GM23338 (cell line): ENCODE data around the gene CRISP1. TPM values are rescaled to one million over a fixed set of nuclear protein-coding genes. Genes with fewer than 3 reads are reported as not detected.

Experiments
- ATAC-seq: fragments of 200-7000 bp; cut with Tn5 transposase; 3 replicates; pipeline ENCODE4 v1.9.1; 2020
- DNase-seq: peaks from one replicate; pipeline ENCODE4 v3.0.0-alpha.2; 2015; ENCODE audit warnings: low spot score
- H2AFZ ChIP-seq: fragments of 200-600 bp; sonication (generic); 2 replicates; pipeline ENCODE4 v1.8.0; 2016; ENCODE audit warnings: antibody characterized with exemption, mild to moderate bottlenecking, moderate library complexity
- H3F3A ChIP-seq: fragments of 200-600 bp; sonication (generic); replicated peaks from 2 replicates; pipeline ENCODE4 v1.8.0; 2017; ENCODE audit warnings: antibody characterized with exemption, mixed run types, low read depth
- H3K27ac ChIP-seq: fragments of 200-600 bp; sonication (generic); 2 replicates; pipeline ENCODE4 v1.6.1; 2016; ENCODE audit warnings: low read depth
- H3K27me3 ChIP-seq: fragments of 200-600 bp; sonication (generic); 2 replicates; pipeline ENCODE4 v1.8.0; 2016; ENCODE audit warnings: mild to moderate bottlenecking, mixed run types, moderate library complexity; ENCODE audit not compliant: insufficient read depth
- H3K36me3 ChIP-seq: fragments of 200-600 bp; sonication (generic); 2 replicates; pipeline ENCODE4 v1.8.0; 2016; ENCODE audit warnings: mild to moderate bottlenecking; ENCODE audit not compliant: insufficient read depth
- H3K4me1 ChIP-seq: fragments of 200-600 bp; sonication (generic); 2 replicates; pipeline ENCODE4 v1.8.0; 2016; ENCODE audit warnings: mild to moderate bottlenecking, moderate library complexity; ENCODE audit not compliant: insufficient read depth
- H3K4me2 ChIP-seq: fragments of 200-600 bp; sonication (generic); 2 replicates; pipeline ENCODE4 v1.7.1; 2017; ENCODE audit warnings: mixed run types
- H3K4me3 ChIP-seq: fragments of 200-600 bp; sonication (generic); 2 replicates; pipeline ENCODE4 v1.6.1; 2016; ENCODE audit warnings: mixed run types
- H3K79me2 ChIP-seq: fragments of 200-600 bp; sonication (generic); replicated peaks from 2 replicates; pipeline ENCODE4 v1.8.0; 2017; ENCODE audit warnings: mild to moderate bottlenecking; ENCODE audit not compliant: insufficient read depth
- H3K9me2 ChIP-seq: fragments of 200-600 bp; sonication (generic); 2 replicates; pipeline ENCODE4 v1.8.0; 2017; ENCODE audit not compliant: insufficient read depth
- H4K20me1 ChIP-seq: fragments of 200-600 bp; sonication (generic); replicated peaks from 2 replicates; pipeline ENCODE4 v1.8.0; 2017; ENCODE audit warnings: mild to moderate bottlenecking; ENCODE audit not compliant: insufficient read depth
- H3K27ac Mint-ChIP-seq: 2 replicates; pipeline ENCODE4 v1.8.0; 2020; ENCODE audit warnings: inconsistent platforms, mild to moderate bottlenecking, moderate library complexity, mixed read lengths
- H3K27me3 Mint-ChIP-seq: 3 replicates; pipeline ENCODE4 v1.8.0; 2022; ENCODE audit warnings: low read depth, mild to moderate bottlenecking, moderate library complexity, mixed read lengths, inconsistent platforms; ENCODE audit not compliant: insufficient read depth, poor library complexity
- H3K36me3 Mint-ChIP-seq: 3 replicates; pipeline ENCODE4 v1.8.0; 2021; ENCODE audit warnings: low read depth, mild to moderate bottlenecking, inconsistent platforms, moderate library complexity, mixed read lengths
- H3K4me1 Mint-ChIP-seq: 3 replicates; pipeline ENCODE4 v1.8.0; 2020; ENCODE audit warnings: mild to moderate bottlenecking, inconsistent platforms, mixed read lengths
- H3K4me3 Mint-ChIP-seq: 3 replicates; pipeline ENCODE4 v1.8.0; 2021; ENCODE audit warnings: moderate library complexity, mild to moderate bottlenecking, inconsistent platforms, mixed read lengths
- H3K9me3 Mint-ChIP-seq: 3 replicates; pipeline ENCODE4 v1.8.0; 2020; ENCODE audit warnings: moderate library complexity, mild to moderate bottlenecking, inconsistent platforms, mixed read lengths
- CTCF ChIP-seq, 2 experiments: fragments of 200-600 bp in 1 of 2; sonication (generic) in 1 of 2; conservative IDR thresholded peaks; 2 replicates each; pipeline versions ENCODE4 v1.5.1 to v1.6.1; 2016 to 2017; ENCODE audit warnings: antibody characterized with exemption in 2 of 2, low read depth in 2 of 2, mild to moderate bottlenecking in 2 of 2, moderate library complexity in 1 of 2
- EZH2phosphoT487 ChIP-seq: fragments of 200-600 bp; sonication (generic); IDR thresholded peaks from one replicate; pipeline ENCODE4 v1.8.1; 2018; ENCODE audit warnings: antibody characterized with exemption; ENCODE audit not compliant: unreplicated experiment
- POLR2AphosphoS5 ChIP-seq: IDR thresholded peaks from 2 replicates; pipeline ENCODE4 v1.6.1; 2016; ENCODE audit warnings: antibody characterized with exemption, low read depth
- STAT1 ChIP-seq: IDR thresholded peaks from one replicate; pipeline ENCODE4 v1.6.1; 2016; ENCODE audit warnings: antibody characterized with exemption; ENCODE audit not compliant: unreplicated experiment
- ZNF114 ChIP-seq: fragments of 250-450 bp; sonication (Bioruptor Pico); IDR thresholded peaks from 2 replicates; pipeline ENCODE4 v1.5.0; 2020; ENCODE audit warnings: mild to moderate bottlenecking, moderate library complexity
- ZNF462 ChIP-seq: fragments of 250-450 bp; sonication (Bioruptor Pico); IDR thresholded peaks from 2 replicates; pipeline ENCODE4 v1.5.0; 2020; ENCODE audit warnings: mild to moderate bottlenecking, moderate library complexity
- polyA plus RNA-seq: library from polyadenylated mRNA; unstranded; fragments of >200 nt; fragmentation: Nextera tagmentation; extraction: Ambion mirVana; gene quantifications from 2 replicates; pipeline ENCODE4 v1.2.1, GENCODE V29; 2016
- total RNA-seq: library from RNA; depleted of rRNA; stranded (reverse); fragments of >200 nt; shearing (Covaris generic); gene quantifications from 2 replicates; pipeline ENCODE4 v1.2.3, GENCODE V29; 2014

Gene CRISP1
- total and polyA plus RNA-seq, 2 experiments from 2014 or later: not detected

GRCh38 chr6:49852975-49853374 lies 13.4 kb downstream of the CRISP1 start:
- Histone ChIP-seq H3F3A (no peaks in the 10 kb centered on the region), H2AFZ (0 out of 2 replicates have a peak overlapping the region, but pooled peaks have one; percentile 15), H3K27ac (no peak overlapping the region), H3K9me2 (no peaks in the 10 kb centered on the region), H3K36me3 (no peaks in the 10 kb centered on the region), H3K4me1 (no peaks in the 10 kb centered on the region), H3K4me3 (no peak overlapping the region), H4K20me1 (no peaks in the 10 kb centered on the region), H3K4me2 (no peak overlapping the region), H3K27me3 (no peaks in the 10 kb centered on the region), H3K79me2 (no peaks in the 10 kb centered on the region)
- peaks cover 5% of the 10 kb centered on the region; the same call in 2 of the 3 replicates for H3K9me3 Mint-ChIP-seq
- TF ChIP-seq STAT1 (no peak), CTCF (conservative IDR thresholded peaks at IDR 0.05; ENCODE audit: low read depth in 2 of 2) (no peak), ZNF462 (CRISPR knock-in tag) (no peak), ZNF114 (no peak), EZH2phosphoT487 (no peak), POLR2AphosphoS5 (no peak)
- H3K4me1 Mint-ChIP-seq: peaks cover 5% of the 10 kb centered on the region; the same call in 2 of the 3 replicates
- ATAC-seq: no peak
- H3K36me3 Mint-ChIP-seq: no peaks in the 10 kb centered on the region; the same call in 2 of the 3 replicates
- no peaks in the 10 kb centered on the region for H3K27me3 Mint-ChIP-seq
- DNase-seq: no peak
- H3K4me3 Mint-ChIP-seq: no peak overlapping the region
- H3K27ac Mint-ChIP-seq: no peak overlapping the region
